Right renal pelvis (tissue), 4 donors: ENCODE measurements around the gene DLK2. TPM values are rescaled to one million over a fixed set of nuclear protein-coding genes. Genes with fewer than 3 reads are reported as not detected.
"Not testable (repeated sequence)": the region's sequence is repeated elsewhere in the genome, so short reads cannot be mapped to it uniquely, and the experiment has no call there.

Experiments
- DNase-seq, 4 donors: peaks; one replicate each; pipeline ENCODE4 v3.0.0-alpha.2; 2013; ENCODE audit warnings: low read depth in 4 of 4, low spot score in 3 of 4, missing footprints in 1 of 4
- polyA plus RNA-seq, 4 donors: library from polyadenylated mRNA; unstranded; fragments of 120-200 nt; gene quantifications; one replicate each; pipeline ENCODE4 v1.2.1, GENCODE V29; 2013; ENCODE audit not compliant: insufficient read length in 4 of 4

Gene DLK2
- polyA plus RNA-seq, 4 donors, result 0.87 to 1.4 (median 1.1) TPM

- DNase-seq, result no peak
Measured at GRCh38 chr6:43432009-43432945, 23.1 kb downstream of the DLK2 start.

GRCh38 chr6:43428874-43429273 lies 26.5 kb downstream of the DLK2 start:
- DNase-seq, result no peak

GRCh38 chr6:43428112-43428570 lies 27.2 kb downstream of the DLK2 start:
- no peak for DNase-seq

DNA sequence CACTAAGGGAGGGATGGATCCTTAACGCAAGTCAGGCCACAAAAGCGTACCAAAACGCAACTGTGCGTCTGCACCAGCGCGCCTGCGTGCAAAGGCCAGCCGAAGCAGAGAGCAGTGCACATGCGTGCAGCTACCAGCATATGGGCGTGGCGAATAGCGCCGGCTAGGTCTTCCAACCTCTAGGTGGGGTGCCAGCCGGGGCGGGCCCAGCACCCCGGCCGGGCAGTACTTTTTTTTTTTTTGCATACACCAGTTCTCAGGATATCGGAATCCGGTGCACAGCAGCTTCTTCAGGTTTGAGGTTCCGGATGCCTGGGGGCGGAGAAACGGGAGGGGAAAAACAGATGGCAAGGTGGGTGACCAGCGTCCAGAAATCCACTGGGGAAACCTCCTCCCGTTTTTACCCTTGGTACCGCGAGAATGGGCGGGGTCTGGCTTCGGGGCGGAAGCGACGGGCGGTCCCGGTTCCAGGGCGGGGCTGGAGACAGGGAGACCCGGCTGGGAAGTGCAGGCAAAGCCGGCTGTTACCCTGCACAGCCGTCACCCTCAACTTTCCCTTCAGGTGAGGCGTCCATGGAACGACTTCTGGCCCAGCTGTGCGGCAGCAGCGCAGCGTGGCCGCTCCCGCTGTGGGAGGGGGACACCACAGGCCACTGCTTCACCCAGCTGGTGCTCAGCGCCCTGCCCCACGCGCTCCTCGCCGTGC lies 27.8 kb downstream of the DLK2 start, which contains the start of gene ABCC10:
Gene ABCC10 (plus strand): TSS at position 136 of the 706 bp plus-strand sequence. CDS start 438 bp downstream, at position 574.
- peak; percentile 84 to 91 (median 90) for DNase-seq

- DNase-seq, result no peak
Measured at GRCh38 chr6:43426928-43427405, 28.4 kb downstream of the DLK2 start.

- not testable (repeated sequence) for DNase-seq
Measured at GRCh38 chr6:43425083-43425482, 30.3 kb downstream of the DLK2 start.

- DNase-seq, result no peak
Measured at GRCh38 chr6:43421831-43422230, 33.5 kb downstream of the DLK2 start.

- DNase-seq, result no peak
Measured at GRCh38 chr6:43420012-43420709, 35.2 kb downstream of the DLK2 start.

DNA sequence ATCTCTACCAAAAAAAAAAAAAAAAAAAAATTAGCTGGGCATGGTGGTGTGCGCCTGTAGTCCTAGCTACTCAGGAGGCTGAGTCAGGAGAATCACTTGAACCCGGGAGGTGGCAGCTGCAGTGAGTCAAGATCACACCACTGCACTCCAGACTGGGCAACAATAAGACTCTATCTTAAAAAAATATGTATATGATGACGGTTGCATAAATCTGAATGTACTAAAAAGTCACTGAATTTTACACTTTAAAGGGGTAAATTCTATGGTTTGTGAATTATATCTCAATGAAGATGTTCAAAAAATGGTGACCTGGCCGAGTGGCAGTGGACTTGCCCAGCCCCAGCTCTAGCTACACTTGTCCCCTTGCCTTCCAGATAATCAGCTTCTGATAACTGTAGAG lies 38.4 kb downstream of the DLK2 start:
- DNase-seq, result no peak

DNA sequence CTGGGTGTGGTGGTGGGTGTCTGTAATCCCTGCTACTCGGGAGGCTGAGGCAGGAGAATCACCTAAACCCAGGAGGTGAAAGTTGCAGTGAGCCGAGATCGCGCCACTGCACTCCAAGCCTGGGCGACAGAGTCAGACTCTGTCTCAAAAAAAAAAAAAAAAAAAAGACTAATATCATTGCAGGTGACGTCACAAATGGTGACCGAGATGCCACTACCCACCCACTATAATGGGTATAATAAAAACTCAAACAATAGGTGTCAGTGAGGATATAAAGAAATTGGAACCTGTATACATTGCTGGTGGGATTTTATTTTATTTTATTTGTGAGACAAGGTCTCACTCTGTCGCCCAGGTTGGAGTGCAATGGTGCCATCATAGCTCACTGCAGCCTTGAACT lies 40.1 kb downstream of the DLK2 start:
- DNase-seq, result not testable (repeated sequence)

DNA sequence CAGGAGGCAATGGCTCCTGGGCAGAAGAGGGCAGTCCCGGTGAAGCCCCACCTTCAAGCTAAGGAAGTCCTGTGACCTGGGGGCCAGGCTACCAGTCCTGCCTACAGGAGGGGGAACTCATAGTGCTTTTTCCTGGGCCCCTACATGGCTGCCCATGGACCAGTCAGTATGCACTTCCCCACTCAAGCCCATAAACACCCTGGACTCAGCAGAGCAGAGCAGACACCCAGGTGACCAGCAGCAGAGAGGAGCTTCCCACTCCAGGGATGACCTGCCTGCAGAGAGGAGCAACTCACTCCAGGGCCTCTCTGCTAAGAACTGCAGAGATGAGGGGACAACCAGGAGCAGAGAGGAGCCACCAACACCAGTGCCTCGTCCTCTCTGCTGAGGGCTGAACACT lies 42.3 kb downstream of the DLK2 start:
- no peak for DNase-seq

- no peak for DNase-seq
Measured at GRCh38 chr6:43412541-43412940, 42.8 kb downstream of the DLK2 start.

- DNase-seq, result not testable (repeated sequence)
Measured at GRCh38 chr6:43410776-43411175, 44.6 kb downstream of the DLK2 start.

DNA sequence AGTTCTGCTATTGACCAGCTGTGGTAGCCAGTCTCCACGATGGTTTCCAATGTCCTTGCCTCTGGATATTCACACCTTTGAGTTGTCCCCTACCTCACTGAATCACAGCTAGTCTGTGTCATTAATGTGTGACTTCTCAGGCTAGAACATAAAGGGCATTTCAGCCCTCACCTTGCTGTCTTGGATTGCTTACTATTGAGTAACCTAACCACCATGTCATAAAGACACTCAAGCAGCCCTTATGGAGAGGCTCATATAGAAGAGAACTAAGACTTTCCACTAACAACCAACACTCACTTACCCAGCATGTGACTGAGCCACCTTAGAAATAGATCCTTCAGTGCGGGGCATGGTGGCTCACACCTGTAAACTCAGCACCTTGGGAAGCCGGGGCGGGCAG lies 47.1 kb downstream of the DLK2 start:
- DNase-seq, result no peak

GRCh38 chr6:43407296-43407695 lies 48.1 kb downstream of the DLK2 start:
- DNase-seq, result no peak

- DNase-seq, result no peak
Measured at GRCh38 chr6:43405354-43405753, 50.0 kb downstream of the DLK2 start.

- no peak for DNase-seq
Measured at GRCh38 chr6:43402820-43403219, 52.5 kb downstream of the DLK2 start.

DNA sequence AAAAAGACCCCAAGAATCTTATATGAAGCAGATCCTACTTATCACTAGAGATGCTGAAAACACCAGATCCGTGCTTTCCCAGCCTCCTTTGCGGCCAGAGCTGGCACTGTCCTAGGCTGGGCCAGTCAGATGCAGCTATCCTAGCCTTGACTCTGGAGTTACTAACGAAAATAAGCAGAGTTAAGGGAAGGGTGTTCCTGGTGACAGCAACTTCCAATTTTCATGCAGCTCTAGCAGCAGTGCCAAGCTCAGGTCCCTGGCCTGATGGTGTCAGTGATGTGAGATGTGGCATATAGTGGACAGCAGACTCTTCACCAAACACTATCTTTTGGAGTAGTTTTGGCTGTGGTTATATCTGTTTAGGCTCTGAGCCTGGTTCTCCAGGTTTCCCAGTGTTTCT lies 53.6 kb downstream of the DLK2 start:
- DNase-seq, result no peak
